GM06990 (cell line): ENCODE data around the gene NUP93.
A peak's percentile ranks its signal among the peaks of the same experiment; 100 is the strongest.

Experiments
- DNase-seq: peaks from one replicate; pipeline ENCODE4 v3.0.0-alpha.2; 2011; ENCODE audit not compliant: insufficient read length; ENCODE audit errors: extremely low read depth
- H3K27me3 ChIP-seq: replicated peaks from 2 replicates; pipeline ENCODE4 v1.6.0; 2011; ENCODE audit warnings: low read length; ENCODE audit not compliant: control insufficient read depth, insufficient read depth
- H3K36me3 ChIP-seq: 2 replicates; pipeline ENCODE4 v1.5.1; 2011; ENCODE audit warnings: low read length; ENCODE audit not compliant: control insufficient read depth, insufficient read depth
- H3K4me3 ChIP-seq: replicated peaks from 2 replicates; pipeline ENCODE4 v1.5.1; 2011; ENCODE audit warnings: low read depth, mild to moderate bottlenecking, control low read depth, low read length
- TF ChIP-seq, protein P1 (sequence below): IDR thresholded peaks from 2 replicates; pipeline ENCODE4 v1.5.1; 2011; ENCODE audit warnings: low read length, control low read depth, mild to moderate bottlenecking, inconsistent platforms; ENCODE audit not compliant: insufficient read depth, poor library complexity, severe bottlenecking

Gene NUP93

GRCh38 chr16:56894331-56894917 is 164.5 kb downstream of the NUP93 start:
- Histone ChIP-seq H3K36me3 (no peaks in the 10 kb centered on the region), H3K27me3 (0 out of 2 replicates have a peak, but pooled peaks cover 2% of the 10 kb centered on the region), H3K4me3 (no peak overlapping the region)
- TF ChIP-seq, protein P1, sequence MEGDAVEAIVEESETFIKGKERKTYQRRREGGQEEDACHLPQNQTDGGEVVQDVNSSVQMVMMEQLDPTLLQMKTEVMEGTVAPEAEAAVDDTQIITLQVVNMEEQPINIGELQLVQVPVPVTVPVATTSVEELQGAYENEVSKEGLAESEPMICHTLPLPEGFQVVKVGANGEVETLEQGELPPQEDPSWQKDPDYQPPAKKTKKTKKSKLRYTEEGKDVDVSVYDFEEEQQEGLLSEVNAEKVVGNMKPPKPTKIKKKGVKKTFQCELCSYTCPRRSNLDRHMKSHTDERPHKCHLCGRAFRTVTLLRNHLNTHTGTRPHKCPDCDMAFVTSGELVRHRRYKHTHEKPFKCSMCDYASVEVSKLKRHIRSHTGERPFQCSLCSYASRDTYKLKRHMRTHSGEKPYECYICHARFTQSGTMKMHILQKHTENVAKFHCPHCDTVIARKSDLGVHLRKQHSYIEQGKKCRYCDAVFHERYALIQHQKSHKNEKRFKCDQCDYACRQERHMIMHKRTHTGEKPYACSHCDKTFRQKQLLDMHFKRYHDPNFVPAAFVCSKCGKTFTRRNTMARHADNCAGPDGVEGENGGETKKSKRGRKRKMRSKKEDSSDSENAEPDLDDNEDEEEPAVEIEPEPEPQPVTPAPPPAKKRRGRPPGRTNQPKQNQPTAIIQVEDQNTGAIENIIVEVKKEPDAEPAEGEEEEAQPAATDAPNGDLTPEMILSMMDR, result no peak
- no peak for DNase-seq

GRCh38 chr16:56895813-56896212 is 165.9 kb downstream of the NUP93 start:
- Histone ChIP-seq H3K4me3 (no peak overlapping the region), H3K36me3 (no peaks in the 10 kb centered on the region), H3K27me3 (peaks cover 2% of the 10 kb centered on the region; the same call in 1 of the 2 replicates)
- TF ChIP-seq, protein P1, result no peak
- no peak for DNase-seq

- Histone ChIP-seq H3K27me3 (peaks cover 2% of the 10 kb centered on the region; the same call in 1 of the 2 replicates), H3K36me3 (no peaks in the 10 kb centered on the region), H3K4me3 (no peak overlapping the region)
- TF ChIP-seq, protein P1, result no peak
- no peak for DNase-seq
These were observed 166.3 kb downstream of the NUP93 start for GRCh38 chr16:56896244-56896643.

DNA sequence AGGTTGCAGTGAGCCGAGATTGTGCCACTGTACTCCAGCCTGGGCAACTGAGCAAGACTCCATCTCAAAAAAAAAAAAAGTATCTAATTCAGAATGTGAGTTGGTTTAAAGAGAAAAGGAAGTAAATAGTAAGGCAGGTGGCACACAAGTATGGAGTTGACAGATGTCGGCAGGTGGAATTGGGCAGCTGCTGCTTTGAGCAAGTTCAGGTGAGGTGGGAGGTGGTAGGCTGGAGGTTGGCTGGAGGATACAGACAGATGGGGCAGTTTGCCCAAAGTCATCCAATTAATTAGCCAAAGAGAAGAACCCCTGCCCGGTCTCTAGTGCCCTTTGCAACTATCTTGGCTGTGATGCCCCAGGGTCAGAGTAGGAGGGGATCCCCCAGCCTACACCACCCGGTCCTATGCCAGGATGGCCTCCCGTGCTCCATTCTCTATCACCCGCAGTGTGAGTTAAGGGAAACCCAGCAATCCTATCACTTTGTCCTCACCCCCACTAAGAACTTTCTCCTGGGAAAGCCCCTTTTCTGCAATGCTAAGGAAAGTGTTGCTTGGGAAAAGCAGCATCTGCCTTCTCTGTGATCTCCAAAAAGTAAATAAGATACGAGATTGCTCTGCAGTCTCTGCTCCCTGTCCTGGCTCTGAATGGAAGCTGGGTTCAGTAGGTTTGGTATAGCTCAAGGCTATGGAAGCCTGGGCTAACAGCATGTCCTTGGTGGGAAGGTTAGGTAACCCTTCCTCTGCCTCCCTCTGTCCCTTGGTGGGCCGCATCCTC is 167.3 kb downstream of the NUP93 start:
- TF ChIP-seq, protein P1, result no peak
- Histone ChIP-seq H3K27me3 (peaks cover 3% of the 10 kb centered on the region), H3K36me3 (no peaks in the 10 kb centered on the region), H3K4me3 (no peak overlapping the region)
- no peak for DNase-seq

DNA sequence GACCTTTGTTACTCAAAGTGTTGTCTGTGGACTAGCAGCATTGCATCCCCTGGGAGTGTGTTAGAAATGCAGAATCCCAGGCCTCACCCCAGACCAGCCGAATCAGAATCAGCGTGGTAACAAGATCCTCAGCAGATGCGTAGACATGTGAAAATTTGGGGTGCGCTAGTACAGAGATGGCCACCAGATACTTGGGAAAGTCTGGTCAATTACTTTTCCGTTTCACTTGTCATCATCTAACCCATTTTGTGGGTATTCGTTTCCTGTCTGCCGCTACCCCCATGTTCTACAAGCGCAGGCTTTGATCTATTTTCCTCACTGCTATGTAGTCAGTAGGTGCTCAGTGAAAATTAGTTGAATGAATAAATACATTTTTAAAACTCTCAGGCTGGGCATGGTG is 168.9 kb downstream of the NUP93 start:
- H3K4me3 ChIP-seq, result no peak overlapping the region
- TF ChIP-seq, protein P1, result no peak
- H3K27me3 ChIP-seq, result peaks cover 4% of the 10 kb centered on the region
- peak; percentile 42 for DNase-seq
- no peaks in the 10 kb centered on the region for H3K36me3 ChIP-seq
